BE2C (cell line): Measurements from ENCODE around the gene SSBP3.

Experiments used
- DNase-seq: peaks from one replicate; pipeline ENCODE4 v3.0.0-alpha.2; 2020
- H3K27me3 ChIP-seq: fragments of 250-450 bp; sonication (Bioruptor Pico); 2 replicates; pipeline ENCODE4 v1.5.1; 2020; ENCODE audit warnings: mild to moderate bottlenecking
- H3K36me3 ChIP-seq: fragments of 250-450 bp; sonication (Bioruptor Pico); 2 replicates; pipeline ENCODE4 v1.5.1; 2020; ENCODE audit warnings: mild to moderate bottlenecking
- H3K4me1 ChIP-seq: fragments of 250-450 bp; sonication (Bioruptor Pico); 2 replicates; pipeline ENCODE4 v1.5.1; 2020
- H3K4me3 ChIP-seq: 2 replicates; pipeline ENCODE4 v1.5.1; 2011; ENCODE audit warnings: low read depth, low read length
- H3K9me3 ChIP-seq: fragments of 250-450 bp; sonication (Bioruptor Pico); 2 replicates; pipeline ENCODE4 v1.5.1; 2020
- CTCF ChIP-seq: IDR thresholded peaks from 2 replicates; pipeline ENCODE4 v1.5.1; 2012; ENCODE audit warnings: mild to moderate bottlenecking, low read depth, low read length

The SSBP3 gene

DNA sequence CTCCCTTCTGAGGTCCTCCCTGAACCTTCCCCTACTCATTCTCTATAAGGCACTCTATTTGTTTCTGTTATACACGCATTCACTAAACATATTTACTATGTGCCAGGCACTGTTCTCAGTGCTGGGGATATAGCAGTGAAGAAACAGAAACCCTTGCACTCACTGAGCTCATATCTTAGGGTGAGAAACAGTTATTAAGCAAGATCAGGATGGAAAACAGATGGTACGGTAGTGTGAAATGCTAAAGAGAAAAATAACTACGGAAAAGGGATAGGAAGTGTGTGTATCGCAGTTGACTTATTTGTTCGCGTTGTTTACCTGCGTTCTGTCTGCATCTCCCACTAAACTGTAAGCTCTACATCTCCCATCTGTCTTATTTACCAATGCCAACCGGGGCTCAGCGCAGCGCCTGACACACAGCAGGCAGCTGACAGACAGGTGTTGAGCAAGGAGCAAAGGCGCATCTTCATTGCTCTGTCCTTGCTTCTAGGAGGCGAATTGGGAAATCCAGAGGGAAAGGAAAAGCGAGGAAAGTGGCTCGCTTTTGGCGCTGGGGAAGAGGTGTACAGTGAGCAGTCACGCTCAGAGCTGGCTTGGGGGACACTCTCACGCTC, 206.9 kb downstream of the SSBP3 start:
- Histone ChIP-seq H3K4me1 (no peaks in the 10 kb centered on the region), H3K36me3 (no peaks in the 10 kb centered on the region), H3K9me3 (no peaks in the 10 kb centered on the region), H3K27me3 (no peaks in the 10 kb centered on the region), H3K4me3 (peak overlapping the region; percentile 82)
- no peak for DNase-seq
- no peak for TF ChIP-seq CTCF

GRCh38 chr1:54193453-54193852, 212.7 kb downstream of the SSBP3 start:
- no peaks in the 10 kb centered on the region for H3K36me3 ChIP-seq
- no peaks in the 10 kb centered on the region for H3K27me3 ChIP-seq
- no peak for TF ChIP-seq CTCF
- no peaks in the 10 kb centered on the region for H3K4me1 ChIP-seq
- no peaks in the 10 kb centered on the region for H3K9me3 ChIP-seq
- DNase-seq, result no peak
- H3K4me3 ChIP-seq, result no peak overlapping the region

DNA sequence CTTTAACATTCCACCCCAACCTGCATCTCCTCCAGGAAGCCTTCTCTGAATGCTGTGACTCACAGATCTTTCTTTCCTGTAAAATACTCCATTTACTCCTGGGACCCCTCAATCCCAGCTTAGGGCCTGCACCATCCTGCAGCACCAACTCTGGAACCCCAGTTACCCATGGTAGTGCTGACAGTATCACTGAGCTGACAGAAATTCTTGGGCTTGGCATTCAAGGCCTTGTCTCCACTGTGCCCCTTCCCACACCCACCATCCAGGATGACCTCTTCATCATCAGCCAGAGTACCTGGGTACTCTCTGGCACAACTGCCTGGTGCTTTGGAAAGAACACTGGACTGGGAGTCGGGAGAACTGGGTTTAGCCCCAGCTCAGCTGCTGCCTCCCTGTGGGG, 214.7 kb downstream of the SSBP3 start:
- H3K36me3 ChIP-seq, result no peaks in the 10 kb centered on the region
- no peaks in the 10 kb centered on the region for H3K4me1 ChIP-seq

DNA sequence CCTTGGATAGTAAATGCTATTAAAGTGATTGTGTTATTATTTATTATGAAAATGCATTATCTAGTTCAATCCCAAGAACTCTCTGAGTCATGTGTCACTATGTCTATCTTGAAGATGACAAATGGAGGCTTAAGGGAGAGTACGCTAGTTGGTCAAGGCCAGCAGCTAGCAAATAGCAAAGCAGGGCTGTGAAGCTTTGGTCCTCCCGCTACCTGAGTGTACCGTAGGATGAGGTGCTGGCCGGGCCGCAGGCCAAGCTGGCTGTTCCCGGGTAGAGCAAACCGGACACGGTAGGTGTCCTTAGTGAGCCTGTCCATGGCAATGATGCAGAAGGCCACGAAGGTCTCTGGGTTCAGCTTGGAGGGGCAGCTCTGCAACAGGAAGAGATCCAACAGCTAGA, 215.7 kb downstream of the SSBP3 start:
- no peak for TF ChIP-seq CTCF
- Histone ChIP-seq H3K9me3 (no peaks in the 10 kb centered on the region), H3K4me3 (no peak overlapping the region), H3K36me3 (no peaks in the 10 kb centered on the region), H3K4me1 (no peaks in the 10 kb centered on the region), H3K27me3 (no peaks in the 10 kb centered on the region)
- DNase-seq, result no peak

More for the DNA sequence above, 214.7 kb downstream of the SSBP3 start:
- Histone ChIP-seq H3K4me3 (no peak overlapping the region), H3K9me3 (no peaks in the 10 kb centered on the region), H3K27me3 (no peaks in the 10 kb centered on the region)
- no peak for TF ChIP-seq CTCF
- no peak for DNase-seq

- Histone ChIP-seq H3K36me3 (no peaks in the 10 kb centered on the region), H3K27me3 (no peaks in the 10 kb centered on the region), H3K9me3 (no peaks in the 10 kb centered on the region), H3K4me1 (no peaks in the 10 kb centered on the region), H3K4me3 (no peak overlapping the region)
- TF ChIP-seq CTCF, result no peak
- no peak for DNase-seq
Observed at GRCh38 chr1:54188291-54188690, 217.9 kb downstream of the SSBP3 start.

- no peaks in the 10 kb centered on the region for H3K4me1 ChIP-seq
- H3K4me3 ChIP-seq, result no peak overlapping the region
- no peaks in the 10 kb centered on the region for H3K36me3 ChIP-seq
- no peaks in the 10 kb centered on the region for H3K27me3 ChIP-seq
- H3K9me3 ChIP-seq, result no peaks in the 10 kb centered on the region
- no peak for TF ChIP-seq CTCF
- DNase-seq, result no peak
Observed at GRCh38 chr1:54186056-54186455, 220.1 kb downstream of the SSBP3 start.
